Spinal cord (tissue), 10 donors: Measurements from ENCODE around the gene ZFHX3. TPM values are rescaled to one million over a fixed set of nuclear protein-coding genes. Genes with fewer than 3 reads are reported as not detected.

Source experiments
- DNase-seq, 6 donors: peaks; one replicate each; pipeline versions ENCODE4 v3.0.0 to v3.0.0-alpha.2; 2013 to 2015; ENCODE audit warnings: low spot score in 6 of 6, low read depth in 4 of 6
- H3K27ac ChIP-seq: one replicate; pipeline ENCODE4 v1.5.1; 2013; ENCODE audit warnings: low read depth, low read length, control low read depth
- H3K27me3 ChIP-seq: one replicate; pipeline ENCODE4 v1.6.1; 2013; ENCODE audit warnings: low read length; ENCODE audit not compliant: control insufficient read depth, insufficient read depth
- H3K36me3 ChIP-seq: one replicate; pipeline ENCODE4 v1.6.1; 2013; ENCODE audit warnings: low read length; ENCODE audit not compliant: control insufficient read depth, insufficient read depth
- H3K4me1 ChIP-seq: one replicate; pipeline ENCODE4 v1.6.1; 2013; ENCODE audit warnings: low read length; ENCODE audit not compliant: control insufficient read depth, insufficient read depth
- H3K4me3 ChIP-seq: one replicate; pipeline ENCODE4 v1.5.1; 2013; ENCODE audit warnings: low read depth, low read length, control low read depth
- H3K9me3 ChIP-seq: one replicate; pipeline ENCODE4 v1.6.1; 2013; ENCODE audit warnings: low read length; ENCODE audit not compliant: control insufficient read depth, insufficient read depth
- WGBS: methylation state at CpG from one replicate; pipeline ENCODE4 v1.1.5; 2013; ENCODE audit warnings: missing lambda C conversion rate; ENCODE audit not compliant: insufficient coverage; 5-methylcytosine and 5-hydroxymethylcytosine counted together
- polyA plus RNA-seq, 2 donors: library from polyadenylated mRNA; unstranded; fragments of 120-200 nt; gene quantifications; one replicate each; pipeline ENCODE4 v1.2.1, GENCODE V29; 2013; ENCODE audit not compliant: insufficient read length in 2 of 2
- total RNA-seq, 2 donors: library from RNA; depleted of rRNA in 1 of 2; stranded (reverse); fragments of 120-200 nt in 1 of 2; fragments of >200 nt in 1 of 2; gene quantifications; one replicate each; pipeline versions ENCODE4 v1.2.3 to v1.2.4, GENCODE V29; 2013 to 2014
- donor health status: healthy.

The ZFHX3 gene
- total and polyA plus RNA-seq, 4 donors = 10.7 to 16.6 (median 13.1) TPM

DNA sequence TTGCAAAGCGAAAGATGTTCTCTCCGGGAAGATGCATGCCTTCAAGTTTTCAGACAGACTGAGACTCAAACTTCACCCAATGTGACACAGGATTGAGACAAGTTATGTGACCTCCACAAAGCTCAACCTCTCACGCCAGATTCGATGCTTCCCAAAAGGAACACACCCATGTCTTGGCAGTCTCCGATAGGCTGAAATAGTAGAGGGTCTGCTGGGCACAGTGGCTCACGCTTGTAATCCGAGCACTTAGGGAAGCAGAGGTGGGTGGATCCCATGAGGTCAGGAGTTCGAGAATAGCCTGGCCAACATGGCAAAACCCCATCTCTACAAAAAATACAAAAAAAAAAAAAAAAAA lies 22.1 kb downstream of the ZFHX3 start:
- no peaks in the 10 kb centered on the region for H3K9me3 ChIP-seq
- no peak overlapping the region for H3K27ac ChIP-seq
- peaks cover 2% of the 10 kb centered on the region for H3K36me3 ChIP-seq
- DNase-seq = no peak
- H3K4me1 ChIP-seq = peaks cover 42% of the 10 kb centered on the region
- H3K4me3 ChIP-seq = no peak overlapping the region
- 43% methylated on average over 3 of the region's 8 CpGs for WGBS
- H3K27me3 ChIP-seq = peaks cover 24% of the 10 kb centered on the region

DNA sequence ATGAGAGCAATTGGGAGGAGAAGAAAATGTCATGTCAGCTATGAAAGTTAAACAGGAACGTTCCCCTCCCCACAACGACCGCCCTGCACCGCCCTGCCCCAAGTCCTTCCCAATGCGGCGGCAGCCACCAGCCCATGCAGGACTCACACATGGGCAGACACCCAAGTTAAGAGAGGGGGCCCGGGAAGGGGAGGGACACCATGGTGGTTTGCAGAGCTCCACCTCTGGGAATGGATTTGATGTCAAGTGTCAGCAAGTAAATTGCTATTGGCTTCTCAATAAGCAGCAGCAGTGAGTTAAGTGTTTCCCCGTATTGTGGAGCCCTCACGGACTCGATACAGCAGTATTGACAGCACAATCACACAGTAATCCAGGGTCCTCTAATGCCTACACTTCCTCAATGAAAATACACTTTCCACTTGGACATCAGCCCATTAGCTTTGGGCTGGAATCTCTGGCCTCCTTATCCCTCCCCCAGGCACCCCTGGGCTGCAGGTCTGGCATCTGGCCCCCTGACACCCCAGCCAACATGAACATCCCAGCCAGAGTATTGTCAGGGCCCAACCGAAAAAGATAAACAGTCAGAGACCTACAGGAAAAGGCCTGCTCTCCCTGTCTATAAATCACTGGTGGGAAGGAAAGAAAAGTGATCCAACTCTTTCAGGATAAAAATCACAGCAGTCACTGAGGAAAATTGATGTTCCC lies 22.6 kb downstream of the ZFHX3 start:
- Histone ChIP-seq H3K27ac (peak overlapping the region; percentile 61), H3K4me3 (no peak overlapping the region), H3K9me3 (no peaks in the 10 kb centered on the region), H3K27me3 (peaks cover 18% of the 10 kb centered on the region), H3K4me1 (peaks cover 42% of the 10 kb centered on the region), H3K36me3 (peaks cover 2% of the 10 kb centered on the region)
- 37% methylated on average over 4 of the region's 11 CpGs for WGBS
- peak in 2 of 6 donors; percentile 52 to 60 for DNase-seq

DNA sequence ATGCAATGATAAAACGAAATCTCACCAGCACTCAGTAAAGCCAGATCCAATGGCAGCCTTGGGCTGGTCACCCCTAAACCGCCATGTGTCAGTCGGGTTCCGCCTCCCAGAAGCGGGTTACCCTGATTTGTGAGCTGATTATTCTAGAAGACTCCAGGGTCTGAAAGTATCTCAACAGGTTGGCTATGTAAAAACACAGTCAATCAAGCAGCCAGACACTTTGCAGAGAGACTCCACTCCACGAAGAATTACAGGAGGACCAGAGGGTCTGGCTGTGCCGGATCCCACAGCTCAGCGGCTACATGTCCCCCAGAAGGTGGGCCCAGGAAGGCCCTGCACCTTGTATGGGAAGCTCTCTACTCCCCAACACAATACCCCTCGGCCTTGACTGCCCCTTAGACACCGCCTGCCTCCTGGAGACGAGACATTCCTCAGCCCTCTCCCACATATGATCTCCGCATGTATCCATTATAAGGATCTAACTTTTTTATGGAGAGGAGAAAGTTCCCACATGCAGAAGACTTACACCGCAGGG lies 23.3 kb downstream of the ZFHX3 start:
- Histone ChIP-seq H3K4me1 (peaks cover 45% of the 10 kb centered on the region), H3K27ac (no peak overlapping the region), H3K9me3 (no peaks in the 10 kb centered on the region), H3K4me3 (no peak overlapping the region), H3K36me3 (peaks cover 2% of the 10 kb centered on the region), H3K27me3 (peaks cover 14% of the 10 kb centered on the region)
- no peak for DNase-seq
- 87% methylated on average over 4 of the region's 13 CpGs for WGBS

DNA sequence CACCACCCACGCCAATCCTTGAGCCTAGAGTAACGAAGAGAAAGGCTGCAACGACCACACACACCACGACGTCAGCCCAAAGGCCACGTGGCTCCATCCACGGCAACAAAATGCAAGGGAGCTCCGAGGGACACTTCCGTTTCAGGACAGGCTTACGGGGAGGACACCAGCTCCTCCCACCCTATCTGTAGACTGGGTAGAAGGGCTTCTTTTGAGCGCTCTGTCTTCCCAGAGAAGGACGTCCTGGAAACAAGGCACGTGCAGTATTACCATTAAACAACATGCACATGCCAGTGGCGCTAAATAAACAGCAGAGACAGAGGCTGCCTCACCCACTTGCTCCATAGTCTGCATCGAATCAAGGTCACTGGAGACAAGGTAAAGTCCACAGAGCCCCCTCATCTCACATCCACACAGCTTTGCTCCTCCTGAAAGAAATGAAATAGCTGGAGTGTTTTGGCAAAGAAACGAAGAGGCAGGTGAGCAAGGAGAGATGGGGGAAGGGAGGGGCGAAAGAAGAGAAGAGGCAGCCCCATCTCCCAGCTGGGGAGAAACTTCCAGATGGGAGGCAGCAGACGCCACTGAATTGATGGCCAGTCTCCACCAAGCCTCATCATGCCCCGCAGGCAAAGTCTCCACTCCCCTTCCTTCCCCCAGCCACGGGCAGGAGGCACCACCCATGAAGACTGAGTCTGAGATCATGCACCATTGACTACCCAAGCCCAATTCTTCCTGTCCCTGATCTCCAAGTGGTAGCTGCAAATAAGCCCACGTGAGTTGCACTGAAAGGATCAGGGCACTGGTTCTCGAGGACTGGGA lies 24.0 kb downstream of the ZFHX3 start:
- no peak for DNase-seq
- Histone ChIP-seq H3K36me3 (peaks cover 2% of the 10 kb centered on the region), H3K27ac (no peak overlapping the region), H3K9me3 (no peaks in the 10 kb centered on the region), H3K27me3 (peaks cover 10% of the 10 kb centered on the region), H3K4me3 (no peak overlapping the region), H3K4me1 (peaks cover 50% of the 10 kb centered on the region)
- WGBS = 76% methylated on average over 12 of the region's 22 CpGs

DNA sequence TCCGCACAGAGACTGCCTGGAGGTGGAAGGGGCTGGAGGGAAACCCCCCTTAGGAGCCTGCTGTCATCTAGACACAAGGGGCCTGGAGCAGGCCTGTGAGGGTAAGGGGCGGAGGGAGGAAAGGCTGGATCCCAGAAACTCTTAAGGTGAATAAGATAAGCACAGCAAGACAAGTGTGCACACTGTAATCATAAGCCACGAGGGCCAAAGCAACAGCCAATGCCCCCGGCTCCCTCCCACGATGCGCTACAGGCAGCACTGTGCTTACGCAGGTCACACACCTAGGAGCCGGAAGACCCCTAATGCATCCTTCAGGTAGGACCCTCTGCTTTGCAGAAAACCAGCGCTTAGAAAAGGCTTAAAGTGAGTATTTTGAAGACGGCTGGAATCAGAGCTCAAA lies 24.6 kb downstream of the ZFHX3 start:
- 93% methylated on average over 7 of the region's 10 CpGs for WGBS
- no peaks in the 10 kb centered on the region for H3K9me3 ChIP-seq
- H3K27me3 ChIP-seq = peaks cover 5% of the 10 kb centered on the region
- no peak overlapping the region for H3K27ac ChIP-seq
- H3K4me1 ChIP-seq = peaks cover 49% of the 10 kb centered on the region
- no peak for DNase-seq
- H3K36me3 ChIP-seq = peaks cover 2% of the 10 kb centered on the region
- no peak overlapping the region for H3K4me3 ChIP-seq

DNA sequence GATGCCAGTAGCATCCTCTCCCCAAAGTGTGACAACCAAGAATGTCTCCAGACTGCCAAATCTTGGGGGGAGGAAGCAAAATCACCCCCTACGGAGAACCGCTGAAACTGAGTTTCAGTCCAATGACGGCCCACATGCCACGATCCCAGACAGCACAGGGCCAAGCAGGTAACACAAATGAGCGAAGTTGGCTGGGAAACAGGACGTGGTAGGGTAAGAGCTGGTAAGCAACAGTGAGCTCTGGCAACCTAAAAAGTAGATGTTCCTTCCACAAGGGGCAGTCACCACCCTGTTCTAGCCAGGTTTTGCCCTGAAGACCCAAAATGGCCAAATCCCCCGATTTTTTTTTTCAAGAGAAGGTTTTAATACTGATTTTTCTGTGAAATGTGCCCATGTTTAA lies 25.4 kb downstream of the ZFHX3 start:
- Histone ChIP-seq H3K4me3 (no peak overlapping the region), H3K36me3 (peaks cover 2% of the 10 kb centered on the region), H3K27me3 (peaks cover under 1% of the 10 kb centered on the region), H3K4me1 (peaks cover 46% of the 10 kb centered on the region), H3K9me3 (no peaks in the 10 kb centered on the region), H3K27ac (no peak overlapping the region)
- DNase-seq = no peak
- WGBS = 87% methylated on average over 6 of the region's 7 CpGs

DNA sequence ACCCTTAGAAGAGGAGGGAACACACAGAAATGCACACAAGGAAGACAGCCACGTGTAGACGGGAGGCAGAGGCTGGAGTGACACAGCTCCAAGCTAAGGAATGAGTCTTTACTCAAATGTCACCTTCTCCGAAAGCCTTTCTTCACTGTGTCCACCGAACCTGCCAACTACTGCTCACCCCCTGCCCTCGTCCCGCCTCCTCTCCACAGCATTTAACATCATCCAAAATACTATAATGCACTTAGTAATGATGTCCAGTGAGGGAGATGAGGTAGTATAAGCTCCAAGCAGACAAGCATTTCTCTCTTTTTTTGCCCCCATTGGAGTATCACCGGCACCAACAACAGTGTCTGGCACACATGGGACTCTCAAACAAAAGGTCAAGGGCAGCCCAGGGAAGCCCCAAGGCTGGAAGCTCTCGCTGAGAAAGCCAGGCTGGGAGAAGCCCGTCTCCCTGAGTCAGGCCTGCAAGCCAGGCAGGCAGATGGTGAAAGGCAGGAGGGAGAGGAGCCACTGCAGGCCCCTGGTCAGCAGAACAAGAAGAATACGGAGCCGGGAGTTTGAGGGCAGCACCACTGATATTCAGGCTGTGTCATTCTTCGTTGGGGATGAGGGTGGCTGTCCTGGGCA lies 25.9 kb downstream of the ZFHX3 start:
- peaks cover 49% of the 10 kb centered on the region for H3K4me1 ChIP-seq
- H3K4me3 ChIP-seq = no peak overlapping the region
- H3K27me3 ChIP-seq = no peaks in the 10 kb centered on the region
- no peaks in the 10 kb centered on the region for H3K9me3 ChIP-seq
- DNase-seq = no peak
- H3K27ac ChIP-seq = no peak overlapping the region
- WGBS = 82% methylated on average over 9 of the region's 12 CpGs
- peaks cover 2% of the 10 kb centered on the region for H3K36me3 ChIP-seq

DNA sequence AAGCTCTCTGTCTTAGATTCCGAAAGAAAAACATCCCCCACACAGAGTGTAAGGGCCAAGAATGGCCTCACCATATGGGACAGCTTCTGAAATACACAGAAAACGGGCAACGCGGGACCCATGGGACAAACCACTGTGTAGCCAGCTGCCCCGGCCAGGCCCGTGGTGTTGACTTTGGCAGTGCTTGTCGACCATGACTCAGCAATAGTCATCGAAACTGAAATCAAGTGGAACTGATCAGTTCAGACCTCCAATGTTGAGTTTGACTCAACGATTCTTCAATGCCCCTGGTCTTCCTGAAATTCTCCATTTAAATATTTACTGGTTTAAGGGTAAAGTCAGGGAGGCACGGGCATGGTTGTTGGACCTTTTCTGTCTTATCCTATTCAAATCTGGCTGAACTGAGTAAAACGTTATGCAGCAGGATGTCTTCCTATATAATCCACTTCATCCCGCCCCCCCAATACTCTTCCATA lies 27.5 kb downstream of the ZFHX3 start:
- Histone ChIP-seq H3K9me3 (no peaks in the 10 kb centered on the region), H3K36me3 (peaks cover 2% of the 10 kb centered on the region), H3K4me1 (peaks cover 47% of the 10 kb centered on the region), H3K4me3 (no peak overlapping the region), H3K27me3 (no peaks in the 10 kb centered on the region), H3K27ac (no peak overlapping the region)
- WGBS = 45% methylated on average over 8 of the region's 12 CpGs
- DNase-seq = no peak

DNA sequence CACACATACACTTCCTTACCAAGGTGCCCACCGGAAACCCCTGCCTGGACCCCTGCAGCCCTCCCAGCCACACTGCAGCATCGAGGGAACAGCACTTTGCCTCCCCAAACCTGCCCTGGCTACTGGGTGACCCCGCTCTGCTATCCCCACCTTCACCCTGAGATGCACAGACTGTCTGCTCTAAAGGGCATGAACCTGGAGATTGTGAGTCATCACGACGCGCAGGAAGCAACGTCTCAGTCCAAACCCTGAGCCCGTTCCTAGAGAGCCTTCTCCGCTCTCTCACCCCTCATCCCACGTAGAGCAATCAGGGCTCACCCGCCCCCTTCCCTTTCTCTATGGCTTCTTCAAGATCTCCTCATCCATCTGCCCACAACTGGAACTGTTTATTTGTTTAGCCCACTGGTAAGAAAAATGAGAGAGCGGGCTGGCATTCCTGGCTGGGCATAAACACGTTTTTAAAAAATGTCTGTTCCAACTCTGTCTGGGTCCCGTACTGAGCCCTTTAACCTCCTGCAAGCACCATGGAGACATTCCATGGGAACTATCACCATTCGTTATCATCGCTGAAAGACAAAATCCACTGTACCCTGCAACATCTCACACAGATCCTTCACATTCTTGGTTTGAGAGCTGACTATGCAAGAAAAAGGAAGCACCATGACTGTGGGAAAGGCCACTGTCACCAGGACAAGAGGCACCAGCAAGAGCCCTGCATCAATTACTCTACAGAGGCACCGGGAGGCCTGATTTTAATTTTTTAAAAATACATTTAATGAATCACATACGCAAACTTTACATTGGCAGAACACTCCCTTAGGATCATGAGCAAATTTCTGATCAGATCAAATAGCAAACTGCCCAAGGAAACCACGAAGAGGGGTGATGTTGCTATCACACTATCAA lies 28.2 kb downstream of the ZFHX3 start:
- H3K27ac ChIP-seq = peak overlapping the region; percentile 57
- H3K4me1 ChIP-seq = peaks cover 40% of the 10 kb centered on the region
- no peak for DNase-seq

More for the DNA sequence above, 28.2 kb downstream of the ZFHX3 start:
- WGBS = 66% methylated on average over 17 of the region's 19 CpGs
- H3K4me3 ChIP-seq = no peak overlapping the region
- no peaks in the 10 kb centered on the region for H3K9me3 ChIP-seq
- no peaks in the 10 kb centered on the region for H3K27me3 ChIP-seq
- peaks cover 2% of the 10 kb centered on the region for H3K36me3 ChIP-seq
